CD4-positive, alpha-beta T cell treated with Interleukin-6 for 4 hours (primary cell): ENCODE data around the gene PSRC1.
"Not testable (repeated sequence)": the region's sequence is repeated elsewhere in the genome, so short reads cannot be mapped to it uniquely, and the experiment has no call there.

ENCODE experiments used
- DNase-seq: peaks from one replicate; pipeline ENCODE4 v3.0.0-alpha.2; 2020; ENCODE audit warnings: mixed read lengths

Gene PSRC1

GRCh38 chr1:109295712-109296415, 12.9 kb upstream of the PSRC1 start:
- DNase-seq = no peak

DNA sequence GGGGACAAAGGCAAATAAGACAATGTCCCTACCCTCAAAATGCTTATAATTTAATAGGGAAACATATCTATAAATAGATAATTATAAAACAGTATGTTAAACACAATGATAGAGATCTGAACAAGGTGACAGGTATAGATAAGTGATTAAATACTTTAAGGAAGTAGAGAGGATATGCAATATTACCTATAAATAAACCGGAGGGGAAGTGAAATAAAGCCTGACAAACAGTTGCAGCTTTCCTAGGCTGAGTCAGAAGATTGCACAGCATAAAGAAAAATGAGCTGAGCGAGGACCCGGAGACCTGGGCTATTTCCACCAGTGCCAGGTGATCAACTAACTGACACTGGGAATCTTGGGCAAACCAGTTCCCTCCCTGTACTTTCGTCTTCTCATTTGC, 11.5 kb upstream of the PSRC1 start:
- no peak for DNase-seq

- no peak for DNase-seq
Observed at GRCh38 chr1:109293026-109293425, 10.1 kb upstream of the PSRC1 start.

GRCh38 chr1:109292364-109292763, 9.4 kb upstream of the PSRC1 start:
- DNase-seq = no peak

DNA sequence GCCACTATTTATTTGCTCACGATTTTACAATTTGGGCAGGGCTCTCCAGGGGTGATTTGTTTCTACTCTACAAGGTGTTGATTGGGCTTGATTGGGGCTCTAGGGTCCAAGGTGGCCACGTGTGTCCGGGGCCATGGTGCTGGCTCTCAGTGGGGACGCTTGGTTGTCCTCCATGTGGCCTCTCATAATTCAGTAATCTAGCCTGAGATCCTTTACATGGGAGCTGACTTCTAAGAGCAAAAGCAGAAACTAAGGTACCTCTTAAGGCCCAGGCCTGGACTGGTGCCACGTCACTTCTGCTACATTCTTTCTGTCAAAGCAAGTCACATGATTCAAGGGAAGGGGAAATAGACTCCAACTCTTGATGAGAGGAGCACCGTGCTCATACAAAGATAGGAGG, 8.1 kb upstream of the PSRC1 start:
- no peak for DNase-seq

- DNase-seq = no peak
Observed at GRCh38 chr1:109290137-109290536, 7.2 kb upstream of the PSRC1 start.

GRCh38 chr1:109286762-109287161, 3.8 kb upstream of the PSRC1 start:
- DNase-seq = not testable (repeated sequence)

DNA sequence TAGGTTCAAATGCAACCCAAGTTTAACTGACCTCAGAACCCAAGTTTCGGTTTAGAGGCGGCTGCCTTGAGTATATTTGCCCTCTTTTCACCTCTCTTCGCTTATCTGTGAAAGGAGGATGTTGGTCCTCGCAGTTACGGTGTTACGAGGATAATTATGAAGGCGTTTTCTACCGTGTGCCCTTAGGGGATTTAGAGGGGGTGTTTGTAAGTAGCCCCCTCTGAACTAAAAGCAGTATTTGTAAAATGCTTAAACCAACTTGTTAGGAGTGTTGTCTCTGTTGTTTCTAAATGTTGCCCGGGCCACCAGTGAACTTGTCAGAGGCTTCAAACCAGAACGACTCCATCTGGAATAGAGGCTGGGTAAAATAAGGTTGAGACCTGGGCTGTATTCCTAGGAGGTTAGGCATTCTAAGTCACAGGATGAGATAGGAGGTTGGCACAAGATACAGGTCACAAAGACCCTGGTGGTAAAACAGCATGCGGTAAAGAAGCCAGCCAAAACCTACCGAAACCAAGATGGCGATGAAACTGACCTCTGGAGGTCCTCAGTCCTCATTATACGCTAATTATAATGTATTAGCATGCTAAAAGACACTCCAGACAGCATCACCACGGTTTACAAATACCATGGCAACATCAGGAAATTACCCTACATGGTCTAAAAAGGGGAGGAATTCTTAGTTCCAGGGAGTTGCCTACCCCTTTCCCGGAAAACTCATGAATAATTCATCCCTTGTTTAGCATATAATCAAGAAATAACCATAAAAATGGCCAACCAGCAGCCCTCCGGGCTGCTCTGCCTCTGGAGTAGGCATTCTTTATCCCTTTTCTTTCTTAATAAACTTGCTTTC, 1.0 kb upstream of the PSRC1 start:
- DNase-seq = no peak

DNA sequence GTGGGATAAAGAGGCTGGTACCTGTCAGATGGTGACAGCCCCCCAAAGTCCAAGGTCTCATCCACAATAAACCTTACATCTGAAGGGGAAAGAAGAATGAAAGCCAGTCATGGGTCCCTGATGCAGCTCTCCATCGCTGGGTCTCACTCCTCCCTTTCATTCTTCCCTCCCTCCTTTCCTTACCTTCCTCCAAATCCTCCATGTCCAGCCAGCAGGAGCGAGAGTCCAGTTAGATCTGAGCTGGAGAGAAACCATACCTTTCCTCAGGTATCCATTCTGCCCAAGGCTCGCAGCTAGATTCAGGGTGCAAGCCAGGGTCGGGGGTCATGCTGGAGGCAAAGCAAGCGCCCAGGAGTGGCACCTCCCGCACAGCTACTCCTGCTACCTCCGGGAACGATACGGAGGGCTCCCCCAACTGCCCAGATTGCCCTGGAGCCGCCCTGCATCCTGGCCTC, 421 bp downstream of the PSRC1 start:
- no peak for DNase-seq

GRCh38 chr1:109281680-109282496, 1.1 kb downstream of the PSRC1 start:
- no peak for DNase-seq

DNA sequence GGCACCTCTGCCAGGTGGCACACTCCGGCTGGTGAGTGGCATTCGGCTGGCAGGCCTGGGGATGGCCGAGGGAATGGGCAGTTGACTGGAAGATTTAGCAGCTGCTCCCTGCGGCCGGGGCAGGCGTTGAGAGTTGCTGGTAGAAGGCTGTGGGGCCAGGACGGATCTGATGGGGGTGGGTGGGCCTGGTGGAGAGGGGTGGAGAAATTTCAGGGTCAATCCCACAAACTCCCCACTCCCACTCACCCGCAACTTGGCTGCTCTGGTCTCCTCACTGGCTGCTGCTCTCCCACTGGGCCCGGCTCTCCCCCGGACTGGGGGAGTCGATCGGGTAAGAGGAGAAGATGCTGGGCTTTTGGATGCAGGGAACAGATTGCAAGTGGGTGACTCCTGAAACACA, 2.1 kb downstream of the PSRC1 start:
- no peak for DNase-seq

- DNase-seq = no peak
Observed at GRCh38 chr1:109279615-109280278, 3.2 kb downstream of the PSRC1 start.

- DNase-seq = peak; percentile 72
Observed at GRCh38 chr1:109277434-109278204, 5.3 kb downstream of the PSRC1 start.

DNA sequence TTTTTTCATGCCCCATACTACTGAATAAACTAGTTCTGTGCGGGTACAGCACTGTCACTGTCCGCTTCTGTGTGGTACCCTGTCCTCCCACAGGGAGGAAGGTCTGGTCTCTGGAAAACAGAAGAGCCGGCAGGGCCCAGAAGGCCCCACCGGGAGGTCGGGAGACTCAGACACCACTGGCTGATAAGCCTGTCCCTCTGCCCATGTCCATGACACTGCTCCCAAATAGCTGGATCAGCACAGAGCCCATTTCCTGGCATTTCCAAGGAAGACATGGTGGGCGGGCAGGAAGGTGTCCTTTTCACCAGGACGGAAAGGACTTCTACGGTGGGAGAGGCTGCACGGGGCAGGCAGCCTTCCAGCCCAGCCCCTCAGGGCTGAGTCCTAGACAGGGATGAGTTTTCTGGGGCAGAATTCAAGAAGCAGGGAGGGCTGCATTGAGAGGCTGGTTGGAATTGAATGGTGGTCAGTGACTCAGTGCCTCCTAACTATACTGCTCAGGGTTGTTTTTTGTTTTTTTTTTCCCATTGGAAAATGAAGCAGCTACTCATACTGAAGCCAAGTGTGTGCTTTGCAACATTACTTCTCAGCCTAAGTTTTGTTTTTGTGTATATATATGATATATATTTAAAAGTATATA, 7.1 kb downstream of the PSRC1 start:
- DNase-seq = no peak

- no peak for DNase-seq
Observed at GRCh38 chr1:109274533-109275476, 8.1 kb downstream of the PSRC1 start.

GRCh38 chr1:109273570-109274288, 9.2 kb downstream of the PSRC1 start:
- no peak for DNase-seq

DNA sequence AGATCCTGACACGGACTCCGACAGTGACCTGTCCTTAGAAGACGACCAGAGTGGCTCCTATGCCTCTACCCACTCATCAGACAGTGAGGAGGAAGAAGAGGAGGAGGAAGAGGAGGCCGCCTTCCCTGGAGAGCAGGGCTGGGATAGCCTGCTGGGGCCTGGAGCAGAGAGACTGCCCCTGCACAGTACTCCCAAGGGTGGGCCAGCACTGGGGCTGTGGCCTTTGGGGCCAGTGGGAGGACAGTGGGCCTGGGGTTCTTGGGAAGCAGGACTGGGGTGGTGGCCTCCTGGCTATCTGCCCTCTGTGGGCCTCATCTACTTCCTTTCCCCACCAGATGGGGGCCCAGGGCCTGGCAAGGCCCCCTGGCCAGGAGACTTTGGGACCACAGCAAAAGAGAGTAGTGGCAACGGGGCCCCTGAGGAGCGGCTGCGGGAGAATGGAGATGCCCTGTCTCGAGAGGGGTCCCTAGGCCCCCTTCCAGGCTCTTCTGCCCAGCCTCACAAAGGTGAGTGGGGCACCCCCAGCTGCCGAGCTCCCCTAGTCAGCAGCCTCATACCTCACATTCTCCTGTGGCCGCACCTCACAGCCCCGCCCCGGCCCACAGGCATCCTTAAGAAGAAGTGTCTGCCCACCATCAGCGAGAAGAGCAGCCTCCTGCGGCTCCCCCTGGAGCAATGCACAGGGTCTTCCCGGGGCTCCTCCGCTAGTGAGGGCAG, 10.0 kb downstream of the PSRC1 start:
- DNase-seq = no peak

DNA sequence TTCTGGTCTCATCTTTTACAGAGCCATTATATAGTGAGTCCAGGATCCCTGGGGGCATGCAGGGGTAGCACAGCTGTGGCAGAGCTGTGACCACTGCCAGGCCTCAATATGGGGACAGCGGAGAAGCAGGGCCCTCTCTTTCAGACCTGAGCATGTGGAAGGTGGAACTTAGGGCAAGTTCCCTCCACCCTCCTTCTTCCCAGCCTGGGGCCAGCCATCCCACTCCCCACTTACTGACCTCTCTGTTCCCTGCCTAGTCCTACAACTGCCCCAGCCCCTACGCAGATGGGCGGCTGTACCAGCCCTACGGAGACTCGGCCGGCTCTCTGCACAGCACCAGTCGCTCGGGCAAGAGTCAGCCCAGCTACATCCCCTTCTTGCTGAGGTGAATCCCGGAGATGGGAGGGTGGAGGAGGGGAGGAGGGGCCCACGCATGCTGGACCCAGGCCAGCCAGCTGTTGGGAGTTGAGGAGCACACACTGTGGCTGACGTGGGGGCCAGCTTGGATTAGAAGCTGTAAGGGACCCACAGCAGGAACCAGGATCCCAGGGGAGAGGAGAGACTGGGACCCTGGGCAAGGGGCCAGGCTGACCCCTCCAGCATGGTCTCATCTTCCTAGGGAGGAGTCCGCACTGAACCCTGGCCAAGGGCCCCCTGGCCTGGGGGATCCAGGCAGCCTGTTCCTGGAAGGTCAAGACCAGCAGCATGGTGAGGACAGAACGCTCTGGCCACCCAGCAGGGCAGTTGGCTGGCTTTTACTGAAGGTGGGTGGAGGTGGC, 10.7 kb downstream of the PSRC1 start:
- DNase-seq = no peak
